GM23248 (cell line): ENCODE measurements around the gene CWF19L2. TPM values are rescaled to one million over a fixed set of nuclear protein-coding genes. Genes with fewer than 3 reads are reported as not detected.

Experiments
- DNase-seq: peaks from one replicate; pipeline ENCODE4 v3.0.0-alpha.2; 2015
- H2AFZ ChIP-seq: fragments of 200-600 bp; sonication (generic); 2 replicates; pipeline ENCODE4 v1.6.1; 2016; ENCODE audit warnings: antibody characterized with exemption
- H3F3A ChIP-seq: fragments of 200-600 bp; sonication (generic); 2 replicates; pipeline ENCODE4 v1.6.1; 2016; ENCODE audit warnings: mild to moderate bottlenecking, antibody characterized with exemption, mixed run types; ENCODE audit not compliant: insufficient read depth
- H3K27ac ChIP-seq: fragments of 200-600 bp; sonication (generic); 2 replicates; pipeline ENCODE4 v1.5.1; 2016; ENCODE audit warnings: mild to moderate bottlenecking
- H3K27me3 ChIP-seq: fragments of 200-600 bp; sonication (generic); replicated peaks from 2 replicates; pipeline ENCODE4 v1.6.1; 2016; ENCODE audit warnings: mild to moderate bottlenecking; ENCODE audit not compliant: insufficient read depth
- H3K36me3 ChIP-seq: fragments of 200-600 bp; sonication (generic); 2 replicates; pipeline ENCODE4 v1.6.1; 2016; ENCODE audit warnings: low read depth, mild to moderate bottlenecking
- H3K4me1 ChIP-seq: fragments of 200-600 bp; sonication (generic); 2 replicates; pipeline ENCODE4 v1.6.1; 2016; ENCODE audit warnings: mild to moderate bottlenecking; ENCODE audit not compliant: insufficient read depth
- H3K4me2 ChIP-seq: fragments of 200-600 bp; sonication (generic); one replicate; pipeline ENCODE4 v1.6.1; 2016; ENCODE audit warnings: mild to moderate bottlenecking; ENCODE audit not compliant: unreplicated experiment
- H3K4me3 ChIP-seq: fragments of 200-600 bp; sonication (generic); 2 replicates; pipeline ENCODE4 v1.5.1; 2016; ENCODE audit warnings: mild to moderate bottlenecking
- H3K79me2 ChIP-seq: fragments of 200-600 bp; sonication (generic); 2 replicates; pipeline ENCODE4 v1.6.1; 2016; ENCODE audit warnings: mild to moderate bottlenecking; ENCODE audit not compliant: insufficient read depth
- H3K9ac ChIP-seq: fragments of 200-600 bp; sonication (generic); 2 replicates; pipeline ENCODE4 v1.6.1; 2016; ENCODE audit warnings: mild to moderate bottlenecking
- H3K9me2 ChIP-seq: fragments of 200-600 bp; sonication (generic); 2 replicates; pipeline ENCODE4 v1.6.1; 2016; ENCODE audit warnings: mixed run types, mild to moderate bottlenecking, moderate library complexity; ENCODE audit not compliant: insufficient read depth
- H3K9me3 ChIP-seq: fragments of 200-600 bp; sonication (generic); one replicate; pipeline ENCODE4 v1.6.1; 2017; ENCODE audit warnings: low read depth
- H4K20me1 ChIP-seq: fragments of 200-600 bp; sonication (generic); 2 replicates; pipeline ENCODE4 v1.6.0; 2016; ENCODE audit not compliant: insufficient read depth
- EZH2 ChIP-seq: fragments of 200-600 bp; sonication (generic); IDR thresholded peaks from 2 replicates; pipeline ENCODE4 v1.6.1; 2018; ENCODE audit warnings: antibody characterized with exemption, mild to moderate bottlenecking; ENCODE audit not compliant: insufficient read depth, poor library complexity, severe bottlenecking
- EZH2phosphoT487 ChIP-seq: fragments of 200-600 bp; sonication (generic); IDR thresholded peaks from 2 replicates; pipeline ENCODE4 v1.6.1; 2018; ENCODE audit warnings: antibody characterized with exemption, moderate library complexity, mild to moderate bottlenecking, low read depth; ENCODE audit not compliant: insufficient read depth
- WGBS, 2 experiments: methylation state at CpG; one replicate each; pipeline ENCODE4 v1.1.6; 2015 to 2017; ENCODE audit warnings: low lambda C conversion rate in 2 of 2, low coverage in 1 of 2; ENCODE audit errors: missing lambda C conversion rate in 2 of 2; 5-methylcytosine and 5-hydroxymethylcytosine counted together
- in situ Hi-C: fragments of 300-500 bp; cut with MboI; formaldehyde crosslinking; loops from 2 replicates; pipeline ENCODE4 v1.15.0; 2020
- polyA plus RNA-seq: library from polyadenylated mRNA; unstranded; fragments of >200 nt; fragmentation: Nextera tagmentation; extraction: Ambion mirVana; gene quantifications from 2 replicates; pipeline ENCODE4 v1.2.1, GENCODE V29; 2016
- total RNA-seq: library from RNA; depleted of rRNA; stranded (reverse); fragments of >200 nt; shearing (Covaris generic); gene quantifications from 2 replicates; pipeline ENCODE4 v1.2.3, GENCODE V29; 2014

CWF19L2 gene
- total and polyA plus RNA-seq, 2 experiments from 2014 or later, result 3.4 to 6.9 TPM

- no peaks in the 10 kb centered on the region for H3K27me3 ChIP-seq
- peak overlapping the region; percentile 39 for H3K27ac ChIP-seq
- 31% methylated on average over 4 of the region's 4 CpGs for WGBS, 2 experiments
- no peaks in the 10 kb centered on the region for H3K9me3 ChIP-seq
- no peaks in the 10 kb centered on the region for H4K20me1 ChIP-seq
- no peaks in the 10 kb centered on the region for H3K79me2 ChIP-seq
- DNase-seq, result peak; percentile 87
- H3K4me2 ChIP-seq, result peak overlapping the region; percentile 20
- H2AFZ ChIP-seq, result peak overlapping the region; percentile 12; the same call in 1 of the 2 replicates
- TF ChIP-seq EZH2, result no peak
- no peak for TF ChIP-seq EZH2phosphoT487
- in situ Hi-C loops, result no loop called here
- no peak overlapping the region for H3K9ac ChIP-seq
- peaks cover 17% of the 10 kb centered on the region for H3K4me1 ChIP-seq
- no peaks in the 10 kb centered on the region for H3K9me2 ChIP-seq
- H3K36me3 ChIP-seq, result no peaks in the 10 kb centered on the region
- 0 out of 2 replicates have a peak overlapping the region, but pooled peaks have one; percentile 3 for H3K4me3 ChIP-seq
- H3F3A ChIP-seq, result peaks cover 10% of the 10 kb centered on the region
Observed at GRCh38 chr11:107496011-107496410, 38.4 kb upstream of the CWF19L2 start.

DNA sequence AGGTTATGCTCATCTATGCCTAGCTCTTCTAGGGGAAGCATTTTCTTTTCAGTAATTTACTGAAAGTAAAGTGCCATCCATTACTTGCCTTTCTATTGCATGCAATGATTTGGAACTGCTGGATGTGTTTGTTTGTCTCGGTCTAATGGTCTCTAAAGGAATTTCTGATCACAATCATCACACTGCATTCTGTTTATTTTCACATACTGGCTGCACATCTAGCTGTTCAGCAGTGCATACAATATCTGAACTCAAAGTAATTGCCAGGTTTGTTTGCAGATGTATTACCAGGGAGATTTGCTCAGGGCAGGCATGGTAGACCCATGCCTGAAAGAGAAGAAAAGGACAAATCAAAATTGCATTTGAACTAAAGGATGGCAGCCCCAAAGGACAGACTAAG, 36.4 kb upstream of the CWF19L2 start:
- H3K4me1 ChIP-seq, result peaks cover 17% of the 10 kb centered on the region
- 57 to 67% methylated on average over 1 of the region's 1 CpG for WGBS, 2 experiments
- H3K27ac ChIP-seq, result no peak overlapping the region
- DNase-seq, result no peak
- H3F3A ChIP-seq, result peaks cover 10% of the 10 kb centered on the region
- H3K27me3 ChIP-seq, result no peaks in the 10 kb centered on the region
- no peaks in the 10 kb centered on the region for H3K9me3 ChIP-seq
- H2AFZ ChIP-seq, result no peak overlapping the region
- no peak overlapping the region for H3K4me2 ChIP-seq
- TF ChIP-seq EZH2phosphoT487, result no peak
- no peak for TF ChIP-seq EZH2
- no peaks in the 10 kb centered on the region for H3K9me2 ChIP-seq
- no peaks in the 10 kb centered on the region for H3K36me3 ChIP-seq
- H3K4me3 ChIP-seq, result no peak overlapping the region
- H3K79me2 ChIP-seq, result no peaks in the 10 kb centered on the region
- no peaks in the 10 kb centered on the region for H4K20me1 ChIP-seq
- H3K9ac ChIP-seq, result no peak overlapping the region
- in situ Hi-C loops, result no loop called here

DNA sequence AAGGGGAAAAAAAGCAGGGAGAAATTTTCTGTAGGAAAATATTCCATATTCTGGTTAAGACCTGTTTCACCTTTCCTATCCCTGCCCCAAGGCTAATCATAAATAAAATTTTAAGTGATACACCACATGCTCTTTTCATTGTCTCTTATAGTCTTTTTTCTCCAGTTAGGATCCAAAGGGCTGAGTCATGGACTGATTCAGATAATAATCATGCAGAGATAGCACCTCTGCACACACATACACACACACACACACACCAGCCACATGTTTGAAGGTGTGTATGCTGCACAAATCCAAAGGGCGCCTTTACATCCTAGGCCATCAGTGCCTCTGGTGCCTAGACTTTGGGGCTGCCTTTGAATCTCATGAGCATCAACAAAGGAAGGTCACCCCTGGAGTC, 35.5 kb upstream of the CWF19L2 start:
- Histone ChIP-seq H2AFZ (no peak overlapping the region), H4K20me1 (no peaks in the 10 kb centered on the region), H3K4me2 (no peak overlapping the region), H3K9ac (no peak overlapping the region), H3K9me2 (no peaks in the 10 kb centered on the region), H3F3A (peaks cover 10% of the 10 kb centered on the region), H3K27ac (no peak overlapping the region), H3K4me3 (no peak overlapping the region), H3K79me2 (no peaks in the 10 kb centered on the region), H3K4me1 (peaks cover 17% of the 10 kb centered on the region), H3K36me3 (no peaks in the 10 kb centered on the region), H3K27me3 (no peaks in the 10 kb centered on the region), H3K9me3 (no peaks in the 10 kb centered on the region)
- TF ChIP-seq EZH2, result no peak
- TF ChIP-seq EZH2phosphoT487, result no peak
- peak; percentile 74 for DNase-seq
- in situ Hi-C loops, result no loop called here
- 94 to 100% methylated on average over 1 of the region's 1 CpG for WGBS, 2 experiments

DNA sequence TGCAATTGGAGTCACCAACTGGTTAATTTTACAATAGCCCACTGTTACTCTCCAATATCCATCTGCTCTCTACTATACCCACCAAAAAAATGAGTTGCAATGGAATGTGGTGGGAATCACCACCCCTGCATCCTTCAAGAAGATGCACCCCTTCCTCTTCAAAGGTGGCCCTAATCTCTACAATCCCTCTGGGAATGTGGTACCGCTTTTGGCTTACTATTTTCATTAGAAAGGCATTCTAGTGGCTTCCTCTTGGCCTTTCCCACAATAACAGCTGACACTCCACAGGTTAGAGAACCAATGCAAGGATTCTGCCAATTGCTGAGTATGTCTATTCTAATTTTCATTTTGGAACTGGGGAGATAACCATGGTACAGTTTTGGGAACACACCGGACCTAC, 33.2 kb upstream of the CWF19L2 start:
- Histone ChIP-seq H3K4me3 (no peak overlapping the region), H3K4me2 (no peak overlapping the region), H3K27me3 (no peaks in the 10 kb centered on the region), H3K9ac (no peak overlapping the region), H2AFZ (no peak overlapping the region), H3K9me3 (no peaks in the 10 kb centered on the region), H3K79me2 (no peaks in the 10 kb centered on the region), H3F3A (peaks cover 5% of the 10 kb centered on the region; the same call in 1 of the 2 replicates), H3K4me1 (peaks cover 19% of the 10 kb centered on the region), H4K20me1 (no peaks in the 10 kb centered on the region), H3K9me2 (no peaks in the 10 kb centered on the region), H3K27ac (no peak overlapping the region), H3K36me3 (no peaks in the 10 kb centered on the region)
- 90 to 92% methylated on average over 2 of the region's 2 CpGs for WGBS, 2 experiments
- no peak for TF ChIP-seq EZH2
- no peak for TF ChIP-seq EZH2phosphoT487
- DNase-seq, result no peak
- in situ Hi-C loops, result no loop called here

- peaks cover 4% of the 10 kb centered on the region; the same call in 1 of the 2 replicates for H3K4me1 ChIP-seq
- H3K79me2 ChIP-seq, result no peaks in the 10 kb centered on the region
- no peak for DNase-seq
- no peaks in the 10 kb centered on the region for H3K9me2 ChIP-seq
- no peak overlapping the region for H3K9ac ChIP-seq
- H3K4me3 ChIP-seq, result no peak overlapping the region
- no peak overlapping the region for H3K27ac ChIP-seq
- no peaks in the 10 kb centered on the region; the same call in 1 of the 2 replicates for H3K27me3 ChIP-seq
- TF ChIP-seq EZH2phosphoT487, result no peak
- TF ChIP-seq EZH2, result no peak
- no peaks in the 10 kb centered on the region for H4K20me1 ChIP-seq
- H2AFZ ChIP-seq, result no peak overlapping the region
- no peaks in the 10 kb centered on the region for H3K9me3 ChIP-seq
- no peaks in the 10 kb centered on the region for H3F3A ChIP-seq
- no peaks in the 10 kb centered on the region for H3K36me3 ChIP-seq
- in situ Hi-C loops, result no loop called here
- H3K4me2 ChIP-seq, result no peak overlapping the region
Observed at GRCh38 chr11:107482234-107482633, 24.6 kb upstream of the CWF19L2 start.
